ENCODE results near the gene ANKRD26. TPM values are rescaled to one million over a fixed set of nuclear protein-coding genes. Genes with fewer than 3 reads are reported as not detected.
A peak's percentile ranks its signal among the peaks of the same experiment; 100 is the strongest.
"Not testable (repeated sequence)": the region's sequence is repeated elsewhere in the genome, so short reads cannot be mapped to it uniquely, and the experiment has no call there.

The ANKRD26 gene
- total RNA-seq, 2 experiments from 2014 or later, result 10.2 to 13.2 TPM

DNA sequence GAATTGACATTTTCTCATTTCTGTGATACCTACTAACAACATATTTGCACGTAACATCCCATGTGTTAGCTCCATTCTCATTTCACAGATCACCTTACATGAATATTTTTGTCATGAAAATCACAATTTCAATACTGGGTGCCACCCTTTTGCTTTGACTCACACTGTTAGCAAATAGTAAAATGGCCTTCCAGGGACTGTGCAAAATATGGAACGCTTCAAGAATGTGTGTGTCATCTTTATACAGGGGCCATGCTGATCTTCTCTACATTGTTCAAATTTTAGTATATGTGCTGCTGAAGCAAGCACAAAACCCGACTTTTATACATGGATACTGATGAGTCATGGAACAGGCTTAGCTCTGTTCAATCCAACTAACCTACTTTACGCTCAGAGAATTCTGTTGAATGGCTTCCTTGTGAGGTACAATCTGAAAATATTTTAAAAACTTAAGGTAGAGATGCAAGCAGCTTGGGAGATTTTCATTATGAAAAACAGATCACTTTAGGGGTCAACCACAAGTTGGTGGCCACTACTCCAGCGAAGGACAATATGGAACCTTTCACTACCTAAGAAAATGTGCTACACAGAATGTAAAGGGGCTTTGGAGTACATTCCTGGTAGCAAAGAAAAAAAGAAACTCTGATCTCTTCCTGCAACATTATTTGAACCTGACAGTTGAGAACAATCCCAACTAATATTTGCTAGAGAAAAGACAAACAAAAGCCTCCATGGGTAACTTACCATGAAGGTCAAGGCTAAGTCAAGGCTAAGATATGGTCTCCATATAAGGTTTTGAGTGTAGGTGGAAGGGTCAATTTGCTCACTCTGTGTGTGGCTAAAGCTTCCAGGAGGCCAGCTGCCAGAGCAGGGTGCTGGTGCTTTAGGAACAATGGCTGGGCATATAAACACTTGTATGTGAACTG is 11.9 kb downstream of the ANKRD26 start:
- H3K4me3 Mint-ChIP-seq, result no peak overlapping the region
- no peaks in the 10 kb centered on the region for H3K27me3 Mint-ChIP-seq
- POLR2A ChIA-PET, result no interaction called here
- H3K36me3 Mint-ChIP-seq (ENCODE audit: low read depth), result peaks cover 26% of the 10 kb centered on the region
- no peaks in the 10 kb centered on the region for H3K4me1 Mint-ChIP-seq
- H3K27ac Mint-ChIP-seq, result no peak overlapping the region
- CTCF ChIA-PET, result no interaction called here
- H3K9me3 Mint-ChIP-seq (ENCODE audit: low read depth), result no peaks in the 10 kb centered on the region
- DNase-seq, result no peak
- intact Hi-C loops (cut with DNase I, micrococcal nuclease), result no loop called here
- no peak for ATAC-seq

DNA sequence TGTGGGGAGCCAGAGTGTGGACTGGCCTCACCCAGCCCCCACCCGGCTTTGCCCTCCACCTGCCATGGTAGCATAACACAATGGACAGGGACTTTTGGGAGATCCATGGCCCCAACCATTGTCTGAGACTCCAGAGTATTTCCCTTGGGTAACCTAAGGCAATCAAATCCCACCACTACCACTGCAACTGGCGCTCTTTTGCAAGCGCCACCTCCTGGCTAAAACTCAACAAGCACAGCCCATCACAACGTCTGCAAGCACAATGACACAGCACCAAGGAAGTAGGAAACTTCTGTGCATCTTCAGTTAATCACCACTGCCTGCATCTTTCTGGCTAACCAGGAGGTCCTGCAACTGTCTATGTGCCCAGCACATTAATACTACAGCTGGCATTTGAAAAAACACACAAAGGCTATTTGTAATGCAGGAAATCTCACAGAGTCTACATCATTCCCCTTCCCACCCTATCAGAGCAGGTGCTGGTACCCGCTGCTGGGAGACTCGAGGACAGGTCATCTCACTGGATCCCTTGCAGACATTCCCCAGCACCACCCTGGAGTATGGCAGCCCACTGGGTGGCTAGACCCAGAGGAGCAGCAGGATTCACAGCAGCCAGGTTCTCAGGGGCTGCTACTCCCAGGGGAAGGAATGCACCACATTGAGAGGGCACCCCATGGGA is 27.7 kb downstream of the ANKRD26 start:
- POLR2A ChIA-PET, result no interaction called here
- Mint-ChIP-seq H3K9me3 (ENCODE audit: low read depth) (no peaks in the 10 kb centered on the region), H3K4me3 (no peak overlapping the region), H3K36me3 (ENCODE audit: low read depth) (peaks cover 63% of the 10 kb centered on the region), H3K27me3 (no peaks in the 10 kb centered on the region), H3K4me1 (peaks cover 19% of the 10 kb centered on the region), H3K27ac (no peak overlapping the region)
- CTCF ChIA-PET, result interaction anchor here (1.1 kb wide), 1 partner anchor 22 kb away, joined by 4 read pairs; no protein-coding TSS in a partner anchor
- peak; percentile 23 for DNase-seq
- intact Hi-C loops (cut with DNase I, micrococcal nuclease), result no loop called here
- no peak for ATAC-seq

DNA sequence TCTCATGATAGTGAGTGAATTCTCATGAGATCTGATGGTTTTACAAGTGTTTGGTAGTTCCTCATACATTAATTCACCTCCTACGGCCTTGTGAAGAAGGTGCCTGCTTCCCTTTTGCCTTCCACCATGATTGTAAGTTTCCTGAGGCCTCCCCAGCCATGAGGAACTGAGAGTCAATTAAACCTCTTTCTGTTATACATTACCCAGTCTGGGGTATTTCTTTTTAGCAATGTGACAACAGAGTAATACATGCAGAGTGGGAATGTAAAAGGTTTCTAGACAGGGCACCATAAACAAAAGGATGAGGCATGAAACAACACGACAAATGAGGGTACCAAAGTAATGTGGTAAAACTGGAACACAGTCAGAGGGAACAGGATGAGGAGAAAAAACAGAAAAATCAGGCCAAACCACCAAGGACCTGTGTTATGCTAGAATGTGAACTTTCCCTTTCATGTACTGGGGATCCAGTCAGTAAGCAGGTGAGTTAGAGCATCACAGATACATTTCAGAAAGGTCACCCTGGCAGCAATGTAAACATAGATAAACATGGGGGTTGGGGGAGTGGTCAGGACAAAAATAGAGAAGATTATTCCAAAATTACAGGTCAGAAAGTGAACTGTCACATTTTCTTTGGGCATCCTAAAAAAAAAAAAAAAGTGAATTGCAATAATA is 31.9 kb downstream of the ANKRD26 start:
- Mint-ChIP-seq H3K4me1 (peaks cover 2% of the 10 kb centered on the region), H3K36me3 (ENCODE audit: low read depth) (peaks cover 35% of the 10 kb centered on the region), H3K27ac (peak overlapping the region; percentile 21), H3K27me3 (no peaks in the 10 kb centered on the region), H3K4me3 (no peak overlapping the region), H3K9me3 (ENCODE audit: low read depth) (no peaks in the 10 kb centered on the region)
- intact Hi-C loops (cut with DNase I, micrococcal nuclease), result no loop called here
- POLR2A ChIA-PET, result no interaction called here
- DNase-seq, result no peak
- no peak for ATAC-seq
- CTCF ChIA-PET, result no interaction called here

DNA sequence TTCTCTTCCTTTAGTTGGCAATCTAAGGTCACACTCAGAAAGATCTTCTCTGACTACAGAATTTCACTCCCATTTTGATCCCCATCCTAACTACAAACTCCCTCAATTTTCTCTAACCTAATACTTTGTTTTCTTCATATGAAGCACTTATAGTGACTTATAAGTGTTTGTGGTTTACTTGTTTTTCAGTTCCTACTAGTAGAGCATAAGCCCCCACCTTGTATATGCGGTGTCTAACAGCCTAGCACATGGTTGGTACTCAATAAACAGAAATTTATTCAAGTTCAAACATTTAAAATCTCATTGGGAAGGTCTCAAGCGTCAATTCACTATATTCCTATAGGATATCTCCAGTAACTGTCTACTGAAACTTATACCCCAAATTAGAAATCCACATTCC is 35.2 kb downstream of the ANKRD26 start:
- CTCF ChIA-PET, result no interaction called here
- Mint-ChIP-seq H3K27me3 (no peaks in the 10 kb centered on the region), H3K27ac (no peak overlapping the region), H3K36me3 (ENCODE audit: low read depth) (peaks cover 25% of the 10 kb centered on the region), H3K4me3 (no peak overlapping the region), H3K9me3 (ENCODE audit: low read depth) (no peaks in the 10 kb centered on the region), H3K4me1 (peaks cover 2% of the 10 kb centered on the region)
- DNase-seq, result no peak
- no peak for ATAC-seq
- intact Hi-C loops (cut with DNase I, micrococcal nuclease), result no loop called here
- POLR2A ChIA-PET, result no interaction called here

DNA sequence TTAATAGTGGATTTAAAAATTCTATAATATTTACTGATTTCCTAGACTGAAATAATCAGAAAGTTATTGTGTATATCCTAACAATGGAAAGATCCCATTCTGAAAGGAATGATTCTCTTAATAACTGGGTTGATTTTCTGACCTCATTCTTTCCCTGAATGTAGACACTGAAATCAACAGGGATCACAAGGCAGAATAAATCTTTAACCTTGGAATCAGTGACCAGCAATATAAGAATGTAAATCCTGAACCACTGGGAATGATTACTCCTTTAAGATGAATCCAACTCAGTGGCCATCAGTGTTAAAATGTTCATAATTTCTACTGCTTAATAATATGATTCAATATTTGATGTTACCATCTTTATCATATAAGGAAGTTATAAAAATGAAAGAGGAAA is 47.6 kb downstream of the ANKRD26 start:
- intact Hi-C loops (cut with DNase I, micrococcal nuclease), result no loop called here
- Mint-ChIP-seq H3K27me3 (no peaks in the 10 kb centered on the region), H3K4me3 (no peak overlapping the region), H3K36me3 (ENCODE audit: low read depth) (peaks cover 10% of the 10 kb centered on the region), H3K4me1 (peaks cover 2% of the 10 kb centered on the region), H3K27ac (no peak overlapping the region), H3K9me3 (ENCODE audit: low read depth) (no peaks in the 10 kb centered on the region)
- ATAC-seq, result no peak
- POLR2A ChIA-PET, result no interaction called here
- CTCF ChIA-PET, result no interaction called here
- DNase-seq, result no peak

DNA sequence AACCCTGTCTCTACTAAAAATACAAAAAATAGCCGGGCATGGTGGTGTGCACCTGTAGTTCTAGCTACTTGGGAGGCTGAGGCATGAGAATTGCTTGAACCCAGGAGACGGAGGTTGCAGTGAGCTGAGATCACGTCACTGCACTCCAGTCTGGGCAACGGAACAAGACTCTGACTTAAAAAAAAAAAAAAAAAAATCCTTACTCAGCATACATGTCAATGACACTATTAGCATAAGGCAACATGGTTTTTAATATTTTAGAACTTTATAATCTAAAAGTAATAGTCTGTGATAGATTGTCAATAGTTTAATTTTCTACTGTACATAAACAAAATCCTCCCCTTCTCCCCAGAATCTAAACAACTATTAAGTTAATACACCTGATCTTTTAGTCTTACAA is 55.0 kb downstream of the ANKRD26 start:
- intact Hi-C loops (cut with DNase I, micrococcal nuclease); H3K27ac Mint-ChIP-seq; ATAC-seq; H3K4me1 Mint-ChIP-seq; H3K9me3 Mint-ChIP-seq (ENCODE audit: low read depth); H3K4me3 Mint-ChIP-seq; H3K27me3 Mint-ChIP-seq; DNase-seq: not testable (repeated sequence)
- POLR2A ChIA-PET, result interaction anchor here (0.6 to 0.9 kb wide), 2 partner anchors 111 to 677 kb away, joined by 3 to 5 read pairs; no protein-coding TSS in a partner anchor
- CTCF ChIA-PET, result interaction anchor here (2.2 kb wide), 1 partner anchor 11 kb away, joined by 8 read pairs; no protein-coding TSS in a partner anchor
- H3K36me3 Mint-ChIP-seq (ENCODE audit: low read depth), result peaks cover 25% of the 10 kb centered on the region

DNA sequence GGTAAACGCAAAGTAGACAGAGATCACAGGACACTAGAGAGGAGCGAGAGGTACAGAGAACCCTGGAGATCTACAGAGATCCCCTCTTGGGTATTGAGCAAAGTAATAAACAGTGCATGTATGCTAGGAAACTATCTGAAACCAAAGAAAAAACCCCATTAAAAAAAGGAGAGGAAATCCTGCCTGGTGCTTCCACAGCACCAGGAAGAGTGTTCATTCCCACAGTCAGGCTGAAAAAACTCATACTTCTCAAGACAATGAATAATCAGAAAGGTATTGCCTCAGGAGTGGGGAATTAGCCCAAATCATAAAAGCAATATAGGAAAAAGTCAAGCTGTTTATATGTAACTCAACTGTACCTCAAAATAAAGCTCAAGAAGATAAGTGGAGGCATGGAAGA is 59.1 kb downstream of the ANKRD26 start:
- DNase-seq (no peak), ATAC-seq (no peak)
- H3K4me1 Mint-ChIP-seq, result no peaks in the 10 kb centered on the region
- H3K27ac Mint-ChIP-seq, result no peak overlapping the region
- H3K4me3 Mint-ChIP-seq, result no peak overlapping the region
- ChIA-PET CTCF (interaction anchor here (0.5 kb wide), 1 partner anchor 160 kb away, joined by 3 read pairs; no protein-coding TSS in a partner anchor), POLR2A (no interaction called here)
- intact Hi-C loops (cut with DNase I, micrococcal nuclease), result no loop called here
- no peaks in the 10 kb centered on the region for H3K9me3 Mint-ChIP-seq (ENCODE audit: low read depth)
- H3K36me3 Mint-ChIP-seq (ENCODE audit: low read depth), result peaks cover 33% of the 10 kb centered on the region
- no peaks in the 10 kb centered on the region for H3K27me3 Mint-ChIP-seq

DNA sequence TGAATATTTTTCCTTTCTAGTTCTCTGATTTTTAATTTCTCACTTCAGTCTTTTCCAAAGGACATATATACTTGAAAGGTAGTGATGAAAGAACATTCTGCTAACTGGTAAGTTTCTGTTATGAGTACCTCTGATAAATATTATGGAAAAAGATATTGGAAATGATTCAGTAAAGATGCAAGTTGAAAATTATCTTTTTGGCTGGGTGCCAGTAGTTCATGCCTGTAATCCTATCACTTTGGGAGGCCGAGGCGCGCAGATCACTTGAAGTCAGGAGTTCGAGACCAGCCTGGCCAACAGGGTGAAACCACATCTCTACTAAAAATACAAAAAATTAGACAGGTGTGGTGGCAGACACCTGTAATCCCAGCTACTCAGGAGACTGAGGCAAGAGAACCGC is 62.1 kb downstream of the ANKRD26 start:
- Mint-ChIP-seq H3K4me3 (no peak overlapping the region), H3K36me3 (ENCODE audit: low read depth) (peaks cover 45% of the 10 kb centered on the region), H3K27ac (no peak overlapping the region), H3K9me3 (ENCODE audit: low read depth) (no peaks in the 10 kb centered on the region), H3K4me1 (peaks cover 11% of the 10 kb centered on the region), H3K27me3 (no peaks in the 10 kb centered on the region)
- intact Hi-C loops (cut with DNase I, micrococcal nuclease), result no loop called here
- ATAC-seq, result no peak
- POLR2A ChIA-PET, result no interaction called here
- CTCF ChIA-PET, result interaction anchor here (0.6 kb wide), 1 partner anchor 186 kb away, joined by 3 read pairs; no protein-coding TSS in a partner anchor
- no peak for DNase-seq

DNA sequence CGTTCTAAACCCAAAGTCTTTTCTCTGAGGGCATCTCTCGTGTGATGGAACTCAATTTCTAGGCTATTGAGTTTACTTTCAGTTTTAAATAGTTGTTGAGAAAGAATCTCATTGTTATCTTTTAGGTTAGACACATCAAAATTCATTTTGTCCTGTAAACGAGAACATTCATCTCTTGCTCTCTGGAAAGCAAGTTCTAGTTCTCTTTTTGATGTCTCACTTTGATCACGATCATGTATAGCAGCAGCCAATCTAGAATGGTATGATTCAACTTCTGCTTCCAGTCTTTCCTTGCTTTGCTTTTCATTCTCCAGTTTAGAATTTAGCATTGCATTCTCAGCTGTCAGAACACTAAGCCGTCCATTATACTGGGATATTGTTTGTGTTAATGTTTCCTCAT is 65.1 kb downstream of the ANKRD26 start:
- ChIA-PET POLR2A (no interaction called here), CTCF (interaction anchor here (0.9 to 1.1 kb wide), 3 partner anchors 9 to 308 kb away, joined by 3 read pairs; no protein-coding TSS in a partner anchor)
- H3K4me3 Mint-ChIP-seq, result peak overlapping the region; percentile 38
- no peaks in the 10 kb centered on the region for H3K9me3 Mint-ChIP-seq (ENCODE audit: low read depth)
- peaks cover 14% of the 10 kb centered on the region for H3K4me1 Mint-ChIP-seq
- intact Hi-C loops (cut with DNase I, micrococcal nuclease), result no loop called here
- DNase-seq (no peak), ATAC-seq (peak; percentile 81)
- H3K27me3 Mint-ChIP-seq, result no peaks in the 10 kb centered on the region
- peak overlapping the region; percentile 87 for H3K27ac Mint-ChIP-seq
- H3K36me3 Mint-ChIP-seq (ENCODE audit: low read depth), result peaks cover 28% of the 10 kb centered on the region

DNA sequence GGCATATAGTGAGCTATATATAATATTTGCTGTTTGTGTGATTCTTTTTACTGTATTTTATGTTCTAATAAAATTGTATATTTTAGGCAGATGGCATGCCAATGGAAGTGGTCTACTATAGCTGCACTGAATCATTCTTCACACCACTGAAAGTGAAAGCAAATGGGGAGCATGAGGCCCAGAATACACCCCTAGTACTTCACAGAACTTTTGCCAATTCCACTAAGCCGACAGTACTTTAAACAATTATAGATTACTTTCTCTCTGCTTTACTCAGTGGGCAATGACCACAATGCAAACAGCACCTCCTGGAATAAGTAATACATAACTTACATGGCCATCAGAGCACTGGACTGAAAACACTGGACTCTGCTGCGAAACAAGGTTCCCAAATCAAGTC is 70.2 kb downstream of the ANKRD26 start:
- Mint-ChIP-seq H3K27ac (no peak overlapping the region), H3K36me3 (ENCODE audit: low read depth) (peaks cover 22% of the 10 kb centered on the region), H3K27me3 (no peaks in the 10 kb centered on the region), H3K4me1 (peaks cover 10% of the 10 kb centered on the region), H3K9me3 (ENCODE audit: low read depth) (no peaks in the 10 kb centered on the region), H3K4me3 (no peak overlapping the region)
- peak; percentile 51 for ATAC-seq
- ChIA-PET CTCF (interaction anchor here (0.7 kb wide), 1 partner anchor 124 kb away, joined by 5 read pairs; the partner anchor contains the start of gene YME1L1), POLR2A (no interaction called here)
- DNase-seq, result no peak
- intact Hi-C loops (cut with DNase I, micrococcal nuclease), result no loop called here

DNA sequence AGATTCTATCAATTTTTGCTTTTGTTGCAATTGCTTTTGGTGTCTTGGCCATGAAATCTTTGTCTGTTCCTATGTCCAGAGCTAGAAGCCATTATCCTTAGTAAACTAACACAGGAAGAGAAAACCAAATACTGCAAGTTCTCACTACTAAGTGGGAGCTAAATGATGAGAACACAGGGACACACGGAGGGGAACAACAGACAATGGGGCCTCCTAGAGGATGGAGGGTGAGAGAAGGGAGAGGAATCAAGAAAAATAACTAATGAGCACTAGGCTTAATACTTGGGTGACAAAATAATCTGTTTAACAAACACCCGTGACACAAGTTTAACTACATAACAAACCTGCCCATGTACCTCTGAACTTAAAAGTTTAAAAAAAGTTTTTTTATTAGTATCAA is 78.2 kb downstream of the ANKRD26 start:
- intact Hi-C loops (cut with DNase I, micrococcal nuclease), result no loop called here
- POLR2A ChIA-PET, result no interaction called here
- no peak overlapping the region for H3K27ac Mint-ChIP-seq

More for the DNA sequence above, 78.2 kb downstream of the ANKRD26 start:
- Mint-ChIP-seq H3K9me3 (ENCODE audit: low read depth) (no peaks in the 10 kb centered on the region), H3K4me3 (no peak overlapping the region), H3K36me3 (ENCODE audit: low read depth) (peaks cover 17% of the 10 kb centered on the region), H3K27me3 (no peaks in the 10 kb centered on the region), H3K4me1 (peaks cover 17% of the 10 kb centered on the region)
- ATAC-seq (no peak), DNase-seq (no peak)
- CTCF ChIA-PET, result interaction anchor here (1.4 kb wide), 1 partner anchor 15 kb away, joined by 3 read pairs; no protein-coding TSS in a partner anchor

All from activated CD4-positive, alpha-beta T cell treated with anti-CD3 and anti-CD28 coated beads for 36 hours (primary cell).